22Rv1 (cell line): ENCODE results near the gene APLN.

ENCODE experiments used
- CTCF ChIP-seq: fragments of 450-650 bp; IDR thresholded peaks from 2 replicates; pipeline ENCODE4 v1.5.1; 2017; ENCODE audit warnings: mild to moderate bottlenecking
- ZFX ChIP-seq: fragments of 450-650 bp; IDR thresholded peaks from 2 replicates; pipeline ENCODE4 v1.6.1; 2017; ENCODE audit warnings: antibody characterized with exemption, borderline replicate concordance

- TF ChIP-seq CTCF (no peak), ZFX (no peak)
Observed at GRCh38 chrX:129652565-129653169, 2.1 kb downstream of the APLN start.
